Stimulated activated CD4-positive, alpha-beta T cell treated with anti-CD3 and anti-CD28 coated beads, TNF-alpha, amount 100 ng/mL, for 4 hours (primary cell): Measurements from ENCODE around the gene CAMKMT.
"Not testable (repeated sequence)": the region's sequence is repeated elsewhere in the genome, so short reads cannot be mapped to it uniquely, and the experiment has no call there.

Experiments
- DNase-seq, 3 experiments: peaks; one replicate each; pipeline ENCODE4 v3.0.0-alpha.2; 2020; ENCODE audit warnings: low read depth in 3 of 3

Gene CAMKMT

GRCh38 chr2:44549856-44550255 is 188.1 kb downstream of the CAMKMT start:
- no peak for DNase-seq

GRCh38 chr2:44550561-44550960 is 188.8 kb downstream of the CAMKMT start:
- DNase-seq: no peak

DNA sequence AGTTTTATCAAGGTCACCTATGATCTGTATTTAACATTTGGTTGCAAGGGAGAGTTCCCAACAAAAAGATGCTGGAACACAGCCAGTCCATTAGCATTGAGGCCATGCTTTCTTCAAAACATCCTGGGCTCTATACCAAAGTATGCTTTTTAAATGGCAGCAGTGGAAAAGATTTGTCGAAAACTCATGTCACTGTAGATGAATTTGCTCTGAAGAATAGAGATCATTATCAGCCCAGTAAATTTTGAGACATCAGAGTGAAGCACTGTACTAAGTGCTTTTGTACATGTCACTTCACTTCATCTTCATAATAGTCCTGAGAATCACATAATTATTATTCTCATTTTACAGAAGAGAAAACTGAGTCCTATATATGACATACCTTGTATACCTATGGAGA is 189.8 kb downstream of the CAMKMT start:
- DNase-seq: no peak

DNA sequence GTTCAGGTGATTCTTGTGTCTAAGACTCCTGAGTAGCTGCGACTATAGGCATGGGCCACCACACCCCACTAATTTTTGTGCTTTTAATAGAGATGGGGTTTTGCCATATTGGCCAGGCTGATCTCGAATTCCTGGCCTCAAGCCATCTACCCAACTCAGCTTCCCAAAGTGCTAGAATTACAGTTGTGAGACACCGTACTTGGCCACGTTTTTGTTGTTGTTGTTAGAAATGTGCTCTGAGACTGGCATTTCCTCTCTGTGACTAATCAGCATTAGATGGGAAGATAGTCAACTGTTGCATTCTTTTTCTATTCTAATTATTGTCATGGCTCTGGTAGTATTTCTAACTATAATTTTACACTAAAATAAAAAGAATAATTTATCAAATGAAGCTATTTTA is 191.7 kb downstream of the CAMKMT start:
- DNase-seq: no peak

DNA sequence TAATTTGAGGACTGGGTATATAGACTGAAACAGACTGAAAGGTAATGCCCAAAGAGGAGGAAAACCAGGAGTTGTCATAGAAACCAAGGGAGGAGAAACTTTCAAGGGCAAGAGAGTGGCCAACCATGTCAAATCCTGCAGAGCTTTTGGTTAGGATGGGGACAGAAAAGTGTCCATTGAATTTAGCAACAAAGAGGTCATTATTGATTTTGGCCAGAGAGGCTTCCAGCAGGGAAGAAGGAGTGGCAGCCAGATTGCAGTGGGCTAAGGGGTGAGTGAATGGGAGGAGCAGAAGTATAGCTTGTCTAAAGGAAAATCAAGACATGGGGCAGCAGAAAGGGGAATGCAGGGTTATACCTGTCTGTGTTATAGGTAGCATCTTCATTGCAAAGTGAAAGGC is 194.0 kb downstream of the CAMKMT start:
- DNase-seq: no peak

DNA sequence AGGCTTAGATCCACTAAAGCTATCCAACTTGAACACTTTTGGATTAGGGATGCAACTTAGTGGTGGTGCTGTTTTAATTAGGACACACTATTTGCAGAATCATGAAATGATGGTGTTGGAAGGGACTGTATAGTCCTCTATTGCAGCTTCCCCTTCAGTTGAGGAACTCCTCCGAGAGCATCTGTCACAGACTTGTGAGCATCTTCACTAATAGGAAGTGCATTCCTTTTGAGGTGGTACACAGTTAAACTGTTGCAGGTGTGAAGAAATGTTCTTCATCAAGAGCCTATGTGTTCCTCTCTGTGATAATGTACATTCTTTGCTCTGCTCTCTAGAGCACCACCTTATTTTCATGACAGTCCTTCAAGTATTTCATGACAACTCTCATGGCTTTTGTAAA is 197.4 kb downstream of the CAMKMT start:
- no peak for DNase-seq

GRCh38 chr2:44560352-44560751 is 198.6 kb downstream of the CAMKMT start:
- no peak for DNase-seq

DNA sequence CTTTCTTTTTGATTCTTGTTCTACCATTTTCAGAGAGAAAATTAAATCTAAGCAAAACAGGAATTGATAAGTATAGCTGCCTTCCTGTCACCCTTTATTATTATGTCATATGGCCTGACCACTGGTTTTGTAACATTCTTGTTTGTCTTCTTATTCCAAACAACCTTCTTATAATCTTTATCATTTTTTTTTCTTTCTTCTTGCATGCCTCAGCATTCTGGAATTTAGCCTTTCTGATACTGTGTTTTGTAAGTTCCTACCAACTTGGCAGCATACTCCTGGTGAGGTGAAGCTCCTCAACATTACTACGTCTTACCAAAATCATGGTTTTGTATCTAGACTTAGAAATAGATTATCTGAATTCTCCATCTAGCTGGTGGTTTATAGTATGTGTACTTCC is 199.2 kb downstream of the CAMKMT start:
- no peak for DNase-seq

DNA sequence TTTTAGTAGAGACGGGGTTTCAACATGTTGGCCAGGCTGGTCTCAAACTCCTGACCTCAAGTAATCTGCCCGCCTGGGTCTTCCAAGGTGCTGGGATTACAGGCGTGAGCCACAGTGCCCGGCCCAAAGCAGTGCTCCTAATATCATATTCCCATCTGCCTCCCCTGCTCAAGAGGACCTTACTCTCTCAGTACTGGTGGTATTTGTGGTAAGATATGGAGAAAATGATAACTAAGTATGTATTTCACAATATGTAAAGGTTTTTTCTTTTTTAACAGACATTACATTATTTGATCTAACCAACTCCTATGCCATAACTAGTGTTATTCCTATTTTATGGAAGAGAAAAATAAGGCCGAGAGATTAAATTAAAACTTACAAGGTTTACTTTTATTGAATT is 201.0 kb downstream of the CAMKMT start:
- DNase-seq: no peak

DNA sequence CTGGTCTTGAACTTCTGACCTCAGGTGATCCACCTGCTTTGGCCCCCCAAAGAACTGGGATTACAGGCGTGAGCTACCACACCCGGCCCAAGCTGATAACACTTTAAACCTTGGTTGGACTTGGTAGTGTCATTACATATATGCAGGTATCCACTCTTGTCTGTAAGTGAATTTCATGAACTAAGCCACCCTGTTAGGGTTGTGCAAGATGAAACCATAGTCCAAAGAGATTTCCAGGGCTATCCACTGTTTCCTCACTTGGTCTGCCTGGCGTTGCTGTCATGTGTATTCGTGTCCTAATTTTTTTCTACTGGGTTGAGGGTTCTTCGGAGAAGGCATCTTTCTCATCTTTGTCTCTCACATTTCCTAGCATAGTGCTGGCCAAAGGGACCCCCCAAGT is 203.0 kb downstream of the CAMKMT start:
- DNase-seq: no peak

GRCh38 chr2:44566059-44566458 is 204.3 kb downstream of the CAMKMT start:
- DNase-seq: no peak

DNA sequence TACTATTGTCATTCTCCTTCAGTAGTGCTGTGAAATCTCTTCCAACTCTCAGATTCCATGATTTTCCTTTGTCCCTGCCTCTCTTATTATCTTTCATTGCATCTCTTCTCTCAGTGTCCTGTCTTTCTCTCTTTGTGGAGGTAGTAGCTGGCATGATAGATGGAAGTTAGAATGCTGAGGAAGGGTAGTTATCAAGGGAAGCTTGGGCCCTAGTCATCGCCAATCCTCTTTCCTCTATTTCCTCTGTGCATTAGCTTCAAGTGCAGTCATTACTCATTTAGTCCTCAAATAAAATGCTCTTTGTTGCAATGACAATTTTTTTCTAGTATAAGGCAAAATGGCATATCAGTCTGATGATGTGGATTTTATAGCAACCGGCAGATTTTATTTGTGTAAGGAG is 207.7 kb downstream of the CAMKMT start:
- no peak for DNase-seq

GRCh38 chr2:44570271-44570670 is 208.5 kb downstream of the CAMKMT start:
- no peak for DNase-seq

- DNase-seq: no peak
These were observed 209.0 kb downstream of the CAMKMT start for GRCh38 chr2:44570777-44571176.

GRCh38 chr2:44572196-44572900 is 210.6 kb downstream of the CAMKMT start:
- DNase-seq: no peak

GRCh38 chr2:44573996-44574395 is 212.2 kb downstream of the CAMKMT start:
- no peak for DNase-seq

- DNase-seq: no peak
These were observed 216.8 kb downstream of the CAMKMT start for GRCh38 chr2:44578471-44579093.

- no peak for DNase-seq
These were observed 217.5 kb downstream of the CAMKMT start for GRCh38 chr2:44579115-44579836.

GRCh38 chr2:44579837-44580230 is 218.1 kb downstream of the CAMKMT start:
- no peak for DNase-seq

- DNase-seq: no peak
These were observed 219.2 kb downstream of the CAMKMT start for GRCh38 chr2:44580875-44581515.

- DNase-seq: no peak
These were observed 220.7 kb downstream of the CAMKMT start for GRCh38 chr2:44582363-44583008.

- not testable (repeated sequence) for DNase-seq
These were observed 233.9 kb downstream of the CAMKMT start for GRCh38 chr2:44595615-44596014.
